Kidney capillary endothelial cell (primary cell): Measurements from ENCODE around the gene EAPP.
"Not testable (repeated sequence)": the region's sequence is repeated elsewhere in the genome, so short reads cannot be mapped to it uniquely, and the experiment has no call there.

Experiments used
- DNase-seq: peaks from one replicate; pipeline ENCODE4 v3.0.0-alpha.2; 2018; ENCODE audit warnings: low spot score

EAPP gene

DNA sequence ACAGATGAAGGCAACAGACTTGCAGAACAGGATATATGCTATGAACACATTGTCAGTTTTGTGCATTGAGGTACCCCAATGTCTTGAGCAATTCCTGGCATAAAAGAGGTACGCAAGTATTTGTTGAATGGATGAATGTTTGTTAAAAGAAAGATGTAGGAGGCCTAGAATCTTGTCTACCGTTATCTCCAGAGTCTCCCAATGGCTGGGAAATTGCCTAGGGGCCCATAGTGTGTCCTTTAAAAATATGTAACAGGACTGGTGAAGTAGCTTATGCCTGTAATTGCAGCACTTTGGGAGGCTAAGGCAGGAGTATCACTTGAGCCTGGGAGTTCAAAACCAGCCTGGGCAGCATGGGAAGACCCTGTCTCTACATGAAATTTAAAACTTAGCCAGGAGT, 57.0 kb downstream of the EAPP start:
- no peak for DNase-seq

DNA sequence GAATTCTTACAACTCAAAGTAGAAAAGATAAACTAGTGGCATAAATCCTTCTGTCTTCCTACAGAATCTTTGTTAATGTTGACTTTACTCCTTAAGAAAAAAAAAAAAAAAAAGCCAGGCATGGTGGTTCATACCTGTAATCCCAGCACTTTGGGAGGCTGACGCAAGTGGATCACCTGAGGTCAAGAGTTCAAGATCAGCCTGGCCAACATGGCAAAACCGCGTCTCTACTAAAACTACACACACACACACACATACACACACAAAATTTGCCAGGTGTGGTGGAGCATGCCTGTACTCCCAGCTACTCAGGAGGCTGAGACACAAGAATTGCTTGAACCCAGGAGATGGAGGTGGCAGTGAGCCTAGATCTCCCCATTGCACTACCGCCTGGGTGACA, 59.8 kb downstream of the EAPP start:
- no peak for DNase-seq

DNA sequence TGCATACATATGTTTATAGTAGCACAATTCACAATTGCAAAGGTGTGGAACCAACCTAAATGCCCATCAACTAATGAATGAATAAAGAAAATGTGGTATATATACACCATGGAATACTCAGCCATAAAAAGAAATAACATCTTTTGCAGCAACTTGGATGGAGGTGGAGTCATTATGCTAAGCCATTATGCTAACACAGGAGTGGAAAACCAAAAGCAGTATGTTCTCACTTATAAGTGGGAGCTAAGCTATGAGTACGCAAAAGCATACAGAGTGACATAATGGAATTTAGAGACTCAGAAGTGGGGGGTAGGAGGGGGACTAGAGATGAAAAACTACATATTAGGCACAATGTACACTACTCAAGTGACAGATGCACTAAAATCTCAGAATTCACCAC, 61.2 kb downstream of the EAPP start:
- no peak for DNase-seq

DNA sequence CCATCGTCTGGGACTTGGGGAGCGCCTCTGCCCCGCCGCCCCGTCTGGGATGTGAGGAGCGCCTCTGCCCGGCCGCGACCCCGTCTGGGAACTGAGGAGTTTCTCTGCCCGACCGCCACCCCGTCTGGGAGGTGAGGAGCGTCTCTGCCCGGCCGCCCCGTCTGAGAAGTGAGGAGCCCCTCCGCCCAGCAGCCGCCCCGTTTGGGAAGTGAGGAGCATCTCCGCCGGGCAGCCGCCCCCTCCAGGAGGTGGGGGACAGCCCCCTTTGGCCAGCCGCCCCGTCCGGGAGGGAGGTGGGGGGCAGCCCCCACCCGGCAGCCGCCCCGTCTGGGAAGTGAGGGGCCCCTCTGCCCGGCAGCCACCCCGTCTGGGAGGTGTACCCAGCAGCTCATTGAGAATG, 63.5 kb downstream of the EAPP start:
- not testable (repeated sequence) for DNase-seq

DNA sequence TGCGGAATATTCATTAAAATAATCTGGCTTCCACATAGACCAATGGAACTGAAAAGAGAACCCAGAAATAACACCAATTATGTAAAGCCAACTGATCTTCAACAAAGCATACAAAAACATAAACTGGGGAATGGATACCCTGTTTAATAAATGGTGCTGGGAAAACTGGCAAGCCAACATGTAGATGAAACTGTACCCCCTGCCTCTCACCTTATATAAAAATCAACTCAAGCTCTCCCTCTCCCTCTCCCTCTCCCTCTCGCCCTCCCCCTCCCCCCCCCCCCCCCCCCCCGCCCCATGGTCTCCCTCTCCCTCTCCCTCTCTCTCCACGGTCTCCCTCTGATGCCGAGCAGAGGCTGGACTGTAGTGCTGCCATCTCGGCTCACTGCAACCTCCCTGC, 64.3 kb downstream of the EAPP start:
- DNase-seq, result no peak

DNA sequence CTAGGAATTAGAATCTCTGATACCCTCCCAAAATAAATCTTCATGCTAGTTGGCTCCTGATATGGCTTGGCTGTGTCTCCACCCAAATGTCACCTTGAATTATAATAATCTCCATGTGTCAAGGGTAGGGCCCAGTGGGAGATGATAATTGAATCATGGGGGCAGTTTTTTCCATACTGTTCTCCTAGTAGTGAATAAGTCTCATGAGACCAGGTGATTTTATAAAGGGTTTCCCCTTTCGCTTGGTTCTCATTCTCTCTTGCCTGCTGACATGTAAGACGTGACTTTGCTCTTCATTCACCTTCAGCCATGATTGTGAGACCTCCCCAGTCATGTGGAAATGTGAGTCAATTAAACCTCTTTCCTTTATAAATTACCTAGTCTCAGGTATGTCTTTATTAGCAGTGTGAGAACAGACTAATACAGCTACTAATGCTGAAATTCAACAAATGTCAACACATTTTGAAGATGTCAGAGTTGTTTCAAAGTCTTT, 65.3 kb downstream of the EAPP start:
- no peak for DNase-seq

DNA sequence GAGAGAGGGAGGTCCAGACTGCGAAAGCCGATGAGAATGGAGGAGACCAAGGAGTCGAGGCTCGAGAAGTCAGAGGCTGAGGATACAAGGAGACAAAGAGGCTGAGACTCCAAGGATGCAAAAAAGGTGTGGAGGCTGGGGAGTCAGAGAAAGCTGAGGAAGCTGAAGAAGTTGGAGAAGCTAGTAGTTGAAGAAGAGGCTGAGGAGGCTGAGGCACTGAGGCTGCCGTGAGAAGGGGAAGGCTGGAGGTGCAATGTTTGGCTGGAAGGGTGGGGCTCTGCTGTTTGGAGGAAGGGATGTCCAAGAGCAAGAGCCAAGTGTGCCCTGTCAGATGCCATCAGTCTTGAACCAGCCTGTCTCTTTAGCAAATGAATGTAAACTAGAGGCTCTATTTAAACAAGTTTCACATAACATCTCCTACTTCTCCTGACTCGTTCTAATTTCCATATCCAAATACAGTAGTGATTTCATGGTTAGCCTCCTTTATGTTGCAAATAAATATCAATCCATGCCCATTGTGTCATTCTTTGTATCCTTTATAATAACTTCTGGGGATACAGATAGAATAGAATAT, 66.7 kb downstream of the EAPP start:
- no peak for DNase-seq

DNA sequence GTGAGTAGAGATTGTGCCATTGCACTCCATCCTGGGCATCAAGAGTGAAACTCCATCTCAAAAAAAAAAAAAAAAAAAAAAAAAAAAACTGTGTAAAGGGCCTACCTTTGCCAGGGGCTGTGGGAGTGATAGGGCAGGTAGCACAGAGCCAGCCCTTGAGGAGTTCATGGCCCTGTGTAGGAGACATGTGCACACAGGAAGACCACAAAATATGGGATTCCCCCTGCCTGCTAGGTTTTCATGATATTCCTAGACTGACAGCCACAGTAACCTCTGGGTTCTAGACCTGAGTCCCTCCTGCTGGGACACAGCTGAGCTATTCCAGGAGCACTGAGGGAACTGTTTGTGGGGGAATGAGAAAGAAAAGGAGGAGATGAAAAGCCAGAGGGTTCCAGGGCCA, 69.2 kb downstream of the EAPP start:
- no peak for DNase-seq

DNA sequence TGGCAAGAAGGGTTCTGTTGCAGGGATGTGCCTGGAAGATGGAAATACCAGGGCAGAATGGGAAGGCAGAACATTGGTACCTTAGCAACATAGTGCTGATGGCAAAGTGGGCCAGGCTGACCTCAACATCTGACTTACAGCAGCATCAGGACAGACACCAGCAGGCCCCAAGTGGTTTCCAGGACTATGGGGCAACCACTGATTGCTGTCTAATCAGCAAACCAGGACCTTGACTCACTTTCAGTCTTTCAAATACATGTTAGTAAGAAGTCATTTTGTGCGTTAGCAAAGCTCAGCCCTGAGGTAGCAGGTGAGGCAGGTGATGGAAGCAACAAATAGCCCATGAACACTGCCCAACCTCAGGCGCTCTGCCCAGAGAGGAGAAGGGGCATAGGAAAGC, 72.8 kb downstream of the EAPP start:
- DNase-seq, result no peak
